ENCODE data around the gene ACTC1. TPM values are rescaled to one million over a fixed set of nuclear protein-coding genes. Genes with fewer than 3 reads are reported as not detected.

The ACTC1 gene
- total RNA-seq, 2 donors from 2014 or later: 47.7 to 125 TPM

- TF ChIP-seq CTCF (IDR thresholded peaks at IDR 0.05): no peak
- Histone ChIP-seq H3K4me3 (no peak overlapping the region), H3K36me3 (no peaks in the 10 kb centered on the region), H3K9me3 (no peaks in the 10 kb centered on the region), H3K27me3 (replicated peaks; ENCODE audit: insufficient read depth) (no peaks in the 10 kb centered on the region), H3K4me1 (ENCODE audit: control insufficient read depth in 1 of 2, low read depth in 2 of 2) (peaks cover 0 to 13% of the 10 kb centered on the region in 2 donors), H3K27ac (no peak overlapping the region)
- no peak for ATAC-seq (ENCODE audit: insufficient number of reproducible peaks, low FRiP score, low read depth)
- DNase-seq (ENCODE audit: low spot score): no peak
Observed at GRCh38 chr15:34783991-34784390, 11.4 kb downstream of the ACTC1 start.

- DNase-seq (ENCODE audit: low spot score): no peak
- Histone ChIP-seq H3K9me3 (no peaks in the 10 kb centered on the region), H3K36me3 (no peaks in the 10 kb centered on the region), H3K27ac (no peak overlapping the region), H3K27me3 (replicated peaks; ENCODE audit: insufficient read depth) (no peaks in the 10 kb centered on the region), H3K4me1 (ENCODE audit: control insufficient read depth in 1 of 2, low read depth in 2 of 2) (peaks cover 0 to 13% of the 10 kb centered on the region in 2 donors), H3K4me3 (no peak overlapping the region)
- no peak for ATAC-seq (ENCODE audit: insufficient number of reproducible peaks, low FRiP score, low read depth)
- no peak for TF ChIP-seq CTCF (IDR thresholded peaks at IDR 0.05)
Observed at GRCh38 chr15:34783431-34783830, 11.9 kb downstream of the ACTC1 start.

- no peak for ATAC-seq (ENCODE audit: insufficient number of reproducible peaks, low FRiP score, low read depth)
- no peak for TF ChIP-seq CTCF (IDR thresholded peaks at IDR 0.05)
- Histone ChIP-seq H3K4me1 (ENCODE audit: control insufficient read depth in 1 of 2, low read depth in 2 of 2) (peaks cover 0 to 13% of the 10 kb centered on the region in 2 donors), H3K36me3 (no peaks in the 10 kb centered on the region), H3K27me3 (replicated peaks; ENCODE audit: insufficient read depth) (no peaks in the 10 kb centered on the region), H3K27ac (no peak overlapping the region), H3K9me3 (no peaks in the 10 kb centered on the region), H3K4me3 (no peak overlapping the region)
- DNase-seq (ENCODE audit: low spot score): no peak
Observed at GRCh38 chr15:34782901-34783300, 12.4 kb downstream of the ACTC1 start.

GRCh38 chr15:34780725-34781124, 14.6 kb downstream of the ACTC1 start:
- no peaks in the 10 kb centered on the region for H3K27me3 ChIP-seq (replicated peaks; ENCODE audit: insufficient read depth)
- DNase-seq (ENCODE audit: low spot score) (no peak), ATAC-seq (ENCODE audit: insufficient number of reproducible peaks, low FRiP score, low read depth) (no peak)
- no peaks in the 10 kb centered on the region for H3K9me3 ChIP-seq
- no peak overlapping the region for H3K27ac ChIP-seq
- no peak overlapping the region for H3K4me3 ChIP-seq
- TF ChIP-seq CTCF (IDR thresholded peaks at IDR 0.05): no peak
- no peaks in the 10 kb centered on the region for H3K36me3 ChIP-seq
- H3K4me1 ChIP-seq (ENCODE audit: control insufficient read depth in 1 of 2, low read depth in 2 of 2): peaks cover 0 to 13% of the 10 kb centered on the region in 2 donors

- Histone ChIP-seq H3K9me3 (no peaks in the 10 kb centered on the region), H3K4me1 (ENCODE audit: control insufficient read depth in 1 of 2, low read depth in 2 of 2) (no peaks in the 10 kb centered on the region), H3K27ac (no peak overlapping the region), H3K36me3 (no peaks in the 10 kb centered on the region), H3K4me3 (no peak overlapping the region), H3K27me3 (replicated peaks; ENCODE audit: insufficient read depth) (no peaks in the 10 kb centered on the region)
- ATAC-seq (ENCODE audit: insufficient number of reproducible peaks, low FRiP score, low read depth): no peak
- no peak for DNase-seq (ENCODE audit: low spot score)
- no peak for TF ChIP-seq CTCF (IDR thresholded peaks at IDR 0.05)
Observed at GRCh38 chr15:34776606-34777105, 18.7 kb downstream of the ACTC1 start.
